Measurements from ENCODE around the gene AGBL4. TPM values are rescaled to one million over a fixed set of nuclear protein-coding genes. Genes with fewer than 3 reads are reported as not detected.
"Not testable (repeated sequence)": the region's sequence is repeated elsewhere in the genome, so short reads cannot be mapped to it uniquely, and the experiment has no call there.

Gene AGBL4
- 0.13 TPM in 1 of 2 replicates, not detected in the other for total RNA-seq

- DNase-seq (ENCODE audit: low read depth in 2 of 2) = peak in 1 of 2 donors; percentile 15
These were observed at the start of gene AGBL4 for GRCh38 chr1:50023292-50024159. AGBL4 (minus strand) TSS chr1:50023954.

GRCh38 chr1:50066806-50067205, 43.1 kb upstream of the AGBL4 start:
- DNase-seq (ENCODE audit: low read depth in 2 of 2) = no peak

- no peak for DNase-seq (ENCODE audit: low read depth in 2 of 2)
These were observed 36.5 kb upstream of the AGBL4 start for GRCh38 chr1:50060279-50060678.

GRCh38 chr1:50048791-50049190, 25.0 kb upstream of the AGBL4 start:
- no peak for DNase-seq (ENCODE audit: low read depth in 2 of 2)

- DNase-seq (ENCODE audit: low read depth in 2 of 2) = no peak
These were observed 24.4 kb upstream of the AGBL4 start for GRCh38 chr1:50047916-50048694.

- no peak for DNase-seq (ENCODE audit: low read depth in 2 of 2)
These were observed 14.6 kb upstream of the AGBL4 start for GRCh38 chr1:50038237-50038809.

- no peak for DNase-seq (ENCODE audit: low read depth in 2 of 2)
These were observed 4.0 kb upstream of the AGBL4 start for GRCh38 chr1:50027794-50028193.

- no peak for DNase-seq (ENCODE audit: low read depth in 2 of 2)
These were observed 28.0 kb downstream of the AGBL4 start for GRCh38 chr1:49995734-49996133.

- DNase-seq (ENCODE audit: low read depth in 2 of 2) = no peak
These were observed 52.7 kb downstream of the AGBL4 start for GRCh38 chr1:49971088-49971487.

GRCh38 chr1:49951385-49951784, 72.4 kb downstream of the AGBL4 start:
- no peak for DNase-seq (ENCODE audit: low read depth in 2 of 2)

- not testable (repeated sequence) for DNase-seq (ENCODE audit: low read depth in 2 of 2)
These were observed 108.5 kb downstream of the AGBL4 start for GRCh38 chr1:49915301-49915700.

- no peak for DNase-seq (ENCODE audit: low read depth in 2 of 2)
These were observed 117.4 kb downstream of the AGBL4 start for GRCh38 chr1:49906365-49906764.

- DNase-seq (ENCODE audit: low read depth in 2 of 2) = no peak
These were observed 159.2 kb downstream of the AGBL4 start for GRCh38 chr1:49864581-49864980.

- no peak for DNase-seq (ENCODE audit: low read depth in 2 of 2)
These were observed 169.0 kb downstream of the AGBL4 start for GRCh38 chr1:49854741-49855140.

GRCh38 chr1:49842596-49842995, 181.2 kb downstream of the AGBL4 start:
- no peak for DNase-seq (ENCODE audit: low read depth in 2 of 2)

- DNase-seq (ENCODE audit: low read depth in 2 of 2) = no peak
These were observed 182.0 kb downstream of the AGBL4 start for GRCh38 chr1:49841767-49842166.

- DNase-seq (ENCODE audit: low read depth in 2 of 2) = no peak
These were observed 199.5 kb downstream of the AGBL4 start for GRCh38 chr1:49824261-49824660.

- no peak for DNase-seq (ENCODE audit: low read depth in 2 of 2)
These were observed 206.1 kb downstream of the AGBL4 start for GRCh38 chr1:49817681-49818080.

GRCh38 chr1:49787013-49787412, 236.7 kb downstream of the AGBL4 start:
- not testable (repeated sequence) for DNase-seq (ENCODE audit: low read depth in 2 of 2)

- DNase-seq (ENCODE audit: low read depth in 2 of 2) = peak; percentile 47 to 73
These were observed 258.7 kb downstream of the AGBL4 start for GRCh38 chr1:49765034-49765433.

GRCh38 chr1:49738118-49738517, 285.6 kb downstream of the AGBL4 start:
- DNase-seq (ENCODE audit: low read depth in 2 of 2) = not testable (repeated sequence)

GRCh38 chr1:49728377-49728776, 295.4 kb downstream of the AGBL4 start:
- peak; percentile 80 to 85 for DNase-seq (ENCODE audit: low read depth in 2 of 2)

All from dermis microvascular lymphatic vessel endothelial cell (primary cell).